ENCODE measurements around the gene USP47.

The USP47 gene

GRCh38 chr11:11806586-11806985 lies 35.2 kb upstream of the USP47 start:
- Histone ChIP-seq H3K4me3 (no peak overlapping the region), H3K27ac (peak overlapping the region in 1 of 2 donors; percentile 24)
- no peak for DNase-seq (ENCODE audit: low spot score)
- TF ChIP-seq, protein P1, sequence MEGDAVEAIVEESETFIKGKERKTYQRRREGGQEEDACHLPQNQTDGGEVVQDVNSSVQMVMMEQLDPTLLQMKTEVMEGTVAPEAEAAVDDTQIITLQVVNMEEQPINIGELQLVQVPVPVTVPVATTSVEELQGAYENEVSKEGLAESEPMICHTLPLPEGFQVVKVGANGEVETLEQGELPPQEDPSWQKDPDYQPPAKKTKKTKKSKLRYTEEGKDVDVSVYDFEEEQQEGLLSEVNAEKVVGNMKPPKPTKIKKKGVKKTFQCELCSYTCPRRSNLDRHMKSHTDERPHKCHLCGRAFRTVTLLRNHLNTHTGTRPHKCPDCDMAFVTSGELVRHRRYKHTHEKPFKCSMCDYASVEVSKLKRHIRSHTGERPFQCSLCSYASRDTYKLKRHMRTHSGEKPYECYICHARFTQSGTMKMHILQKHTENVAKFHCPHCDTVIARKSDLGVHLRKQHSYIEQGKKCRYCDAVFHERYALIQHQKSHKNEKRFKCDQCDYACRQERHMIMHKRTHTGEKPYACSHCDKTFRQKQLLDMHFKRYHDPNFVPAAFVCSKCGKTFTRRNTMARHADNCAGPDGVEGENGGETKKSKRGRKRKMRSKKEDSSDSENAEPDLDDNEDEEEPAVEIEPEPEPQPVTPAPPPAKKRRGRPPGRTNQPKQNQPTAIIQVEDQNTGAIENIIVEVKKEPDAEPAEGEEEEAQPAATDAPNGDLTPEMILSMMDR (IDR thresholded peaks at IDR 0.05) = no peak

DNA sequence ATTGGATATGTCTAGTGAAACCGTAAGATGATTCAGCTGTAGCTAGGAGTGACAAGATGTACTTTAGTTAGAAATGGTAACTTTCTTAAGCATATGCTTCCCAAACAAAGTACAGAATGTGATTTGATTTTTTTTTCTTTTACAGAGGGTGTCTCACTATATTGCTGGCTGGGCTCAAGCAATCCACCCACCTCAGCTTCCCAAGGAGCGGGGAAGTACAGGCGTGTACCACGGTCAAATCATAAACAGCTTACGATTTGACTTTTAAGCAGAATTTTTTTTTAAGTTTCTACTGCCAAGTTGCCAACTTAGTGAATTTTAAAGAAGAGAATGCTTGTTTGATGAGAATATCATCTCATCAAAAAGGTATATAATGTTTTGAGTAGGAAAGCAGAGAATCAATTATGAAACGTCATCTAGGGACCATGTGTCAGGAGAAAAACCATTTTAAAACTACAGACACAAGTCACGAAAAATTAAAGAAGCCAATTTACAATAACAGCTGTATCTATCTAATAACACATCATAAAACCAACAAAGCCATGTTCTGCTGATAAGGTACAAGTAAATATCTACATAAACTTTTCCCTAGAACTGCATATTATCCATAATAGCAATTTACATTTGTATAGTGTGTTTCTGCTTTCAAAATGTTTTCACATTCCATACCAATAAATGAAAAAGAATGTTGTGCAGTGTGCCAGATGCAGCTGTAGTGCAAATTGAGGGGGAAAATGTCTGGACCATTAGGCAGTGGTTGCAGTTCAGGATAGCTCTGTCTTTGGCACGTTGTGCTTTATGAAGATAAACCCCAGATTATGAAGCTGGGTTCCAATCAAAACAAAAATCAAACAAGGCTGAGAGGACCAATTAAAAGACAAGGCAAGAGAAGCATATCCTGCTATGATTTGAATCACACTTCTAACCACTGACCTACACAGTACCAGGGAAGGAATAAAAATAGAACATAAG lies 33.7 kb upstream of the USP47 start:
- no peak for DNase-seq (ENCODE audit: low spot score)
- no peak overlapping the region for H3K4me3 ChIP-seq
- no peak overlapping the region for H3K27ac ChIP-seq

DNA sequence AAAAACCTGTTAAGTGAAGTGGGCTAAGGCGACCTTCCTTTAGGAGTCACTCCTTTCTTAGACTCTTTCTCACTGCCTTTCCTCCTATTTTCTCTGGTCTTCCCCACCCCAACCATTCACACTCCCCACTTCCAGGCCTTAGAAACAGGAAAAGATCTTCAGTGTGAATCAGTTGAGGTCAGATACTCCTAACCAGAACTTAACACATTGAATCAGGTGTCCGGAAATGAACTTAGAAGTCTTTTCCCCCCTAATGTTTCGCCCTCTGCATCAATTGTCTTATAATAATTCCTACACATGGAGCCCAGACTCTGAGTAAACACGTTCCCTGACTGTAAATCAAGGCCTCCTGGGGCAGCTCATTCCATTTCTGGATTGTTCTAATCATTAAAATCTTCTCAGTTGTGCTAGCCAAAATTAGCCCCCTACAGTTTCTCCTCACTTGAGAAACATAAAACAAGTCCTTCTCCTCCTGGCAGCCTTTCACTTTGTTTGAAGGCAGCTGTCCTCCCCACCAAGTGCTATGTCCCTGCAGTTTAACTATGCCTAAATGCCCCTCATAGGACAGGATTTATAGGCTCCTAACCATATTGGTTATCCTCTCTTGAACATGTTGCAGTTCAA lies 32.7 kb upstream of the USP47 start:
- no peak for DNase-seq (ENCODE audit: low spot score)
- H3K27ac ChIP-seq = no peak overlapping the region
- TF ChIP-seq, protein P1 (IDR thresholded peaks at IDR 0.05) = no peak
- no peak overlapping the region for H3K4me3 ChIP-seq

More for the DNA sequence above, 33.7 kb upstream of the USP47 start:
- TF ChIP-seq, protein P1 (IDR thresholded peaks at IDR 0.05) = no peak

DNA sequence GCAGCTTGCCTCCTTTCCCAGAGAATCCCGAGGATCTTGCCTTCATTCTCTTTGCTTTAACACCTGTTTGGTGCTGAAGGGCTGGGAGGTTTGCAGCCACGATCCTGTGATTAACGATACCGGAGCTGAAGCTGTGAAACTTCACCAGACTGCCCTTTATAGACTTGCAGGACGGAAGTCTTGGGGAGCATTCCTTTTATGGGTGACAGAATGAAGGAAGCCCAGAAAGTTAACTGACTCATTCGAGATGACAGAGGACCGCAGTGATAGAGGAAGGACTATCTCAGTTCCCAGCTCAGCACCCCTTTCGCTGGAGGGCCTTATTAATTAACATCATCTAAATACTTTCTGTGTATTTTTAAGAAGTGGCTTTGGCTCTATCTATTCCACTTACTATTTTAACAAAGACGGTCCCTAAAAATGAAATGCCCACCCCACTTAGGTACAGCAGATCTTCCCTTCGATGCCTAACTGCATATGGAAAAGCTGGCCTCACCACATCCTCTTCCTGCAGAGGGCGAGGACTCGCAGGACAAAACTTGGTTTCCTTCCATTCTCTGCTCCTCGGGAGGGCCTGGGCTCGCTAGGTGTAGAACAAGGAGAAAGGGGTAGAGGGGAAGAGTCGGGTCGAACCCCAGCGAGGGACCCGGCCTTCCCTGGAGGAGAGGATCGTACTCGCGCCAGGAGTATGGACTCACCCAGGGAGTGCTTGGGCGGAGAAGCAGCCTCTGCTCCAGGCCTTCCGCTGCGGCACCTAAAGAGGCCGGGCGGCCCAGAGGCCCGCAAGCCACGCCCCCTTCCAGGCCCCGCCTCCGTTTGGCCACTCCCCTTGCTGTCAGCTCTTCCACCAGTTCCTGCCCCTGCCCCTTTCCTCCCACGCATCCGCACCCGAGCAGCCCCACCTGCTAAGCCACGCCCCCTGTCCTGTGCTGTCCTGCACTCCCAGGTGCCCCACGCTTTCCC lies 30.7 kb upstream of the USP47 start:
- no peak overlapping the region for H3K27ac ChIP-seq
- no peak for DNase-seq (ENCODE audit: low spot score)

DNA sequence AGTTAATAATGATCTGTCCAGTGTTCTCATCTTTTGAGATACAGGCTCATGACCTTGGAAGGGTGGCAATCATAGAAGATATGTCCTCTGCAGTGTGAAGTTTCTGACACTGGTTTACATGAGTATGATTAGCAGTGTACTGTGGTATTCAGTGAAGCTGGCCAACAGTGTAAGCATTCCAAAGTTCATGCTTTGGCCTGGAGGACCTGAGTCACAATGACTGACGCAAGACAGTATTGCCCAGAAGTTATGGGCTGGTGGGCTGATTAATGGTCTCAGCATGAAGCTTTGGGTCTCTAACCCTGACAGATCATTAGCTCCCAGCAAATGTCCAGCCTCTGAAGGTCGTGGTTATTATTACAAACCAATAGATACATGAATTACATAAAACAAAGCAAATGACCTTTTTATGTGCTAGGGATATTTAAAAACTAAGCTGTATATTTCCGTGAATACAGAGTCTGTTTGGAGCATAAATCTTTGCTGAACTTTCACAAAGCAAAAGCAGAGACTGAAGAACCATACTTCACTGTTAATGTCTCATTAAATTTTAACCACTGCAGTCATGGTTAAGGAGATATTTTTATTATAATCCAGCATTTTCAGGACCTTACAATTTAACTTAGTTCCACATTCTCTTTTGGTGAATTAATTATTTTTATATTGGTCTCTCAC lies 28.3 kb upstream of the USP47 start:
- H3K27ac ChIP-seq = peak overlapping the region; percentile 54 to 59
- no peak overlapping the region for H3K4me3 ChIP-seq
- DNase-seq (ENCODE audit: low spot score) = peak; percentile 84
- TF ChIP-seq, protein P1 (IDR thresholded peaks at IDR 0.05) = no peak

More for the DNA sequence above, 30.7 kb upstream of the USP47 start:
- TF ChIP-seq, protein P1 (IDR thresholded peaks at IDR 0.05) = no peak
- H3K4me3 ChIP-seq = no peak overlapping the region
